Measurements from ENCODE around the gene SLC6A11.

GRCh38 chr3:10935028-10935427 is 119.0 kb downstream of the SLC6A11 start:
- no peak for TF ChIP-seq CTCF (conservative IDR thresholded peaks at IDR 0.05)
- TF ChIP-seq EZH2 (IDR thresholded peaks at IDR 0.05; ENCODE audit: low read depth): no peak
